SIG-M5 (cell line): Measurements from ENCODE around the gene FMO2.
A peak's percentile ranks its signal among the peaks of the same experiment; 100 is the strongest.
"Not testable (repeated sequence)": the region's sequence is repeated elsewhere in the genome, so short reads cannot be mapped to it uniquely, and the experiment has no call there.

Experiments
- DNase-seq: peaks from one replicate; lab custom pipeline; 2025; lab: John Stamatoyannopoulos, UW

FMO2 gene

DNA sequence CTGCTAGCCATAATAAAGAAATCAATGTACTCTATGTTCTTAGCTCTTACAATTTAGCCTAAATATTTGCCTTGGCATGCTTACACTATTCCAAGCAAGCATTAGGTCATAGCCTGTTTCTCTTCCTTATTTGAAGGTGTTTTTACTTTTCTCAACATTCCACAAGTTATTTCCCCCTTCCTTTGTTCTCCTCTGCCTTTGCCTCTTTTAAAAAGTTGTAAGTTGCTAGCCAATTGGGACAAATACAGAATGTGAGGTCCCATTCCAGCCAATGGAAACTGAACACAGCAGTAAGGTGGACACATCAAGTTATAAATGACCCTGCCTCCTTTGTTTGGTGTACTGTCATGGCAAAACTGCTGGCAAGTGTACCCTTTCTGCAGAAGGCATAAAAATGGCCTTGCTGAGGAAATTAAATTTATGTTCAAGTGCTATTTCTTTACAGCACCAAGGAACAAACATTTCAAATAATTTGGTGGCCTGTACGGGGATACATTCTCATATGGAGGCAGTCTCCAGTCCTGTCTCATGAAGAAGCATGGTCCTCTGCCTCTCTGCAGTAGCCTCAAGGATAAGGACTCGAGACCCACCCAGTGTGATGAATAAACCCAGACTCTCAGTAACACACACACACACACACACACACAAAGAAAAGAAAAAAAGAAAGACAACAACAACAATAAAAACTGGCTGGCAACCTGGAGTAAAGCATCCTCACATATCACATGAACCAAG lies 34.4 kb downstream of the FMO2 start:
- DNase-seq = no peak

- DNase-seq = no peak
Measured at GRCh38 chr1:171220081-171220420, 35.0 kb downstream of the FMO2 start.

- DNase-seq = no peak
Measured at GRCh38 chr1:171220581-171221054, 35.5 kb downstream of the FMO2 start.

DNA sequence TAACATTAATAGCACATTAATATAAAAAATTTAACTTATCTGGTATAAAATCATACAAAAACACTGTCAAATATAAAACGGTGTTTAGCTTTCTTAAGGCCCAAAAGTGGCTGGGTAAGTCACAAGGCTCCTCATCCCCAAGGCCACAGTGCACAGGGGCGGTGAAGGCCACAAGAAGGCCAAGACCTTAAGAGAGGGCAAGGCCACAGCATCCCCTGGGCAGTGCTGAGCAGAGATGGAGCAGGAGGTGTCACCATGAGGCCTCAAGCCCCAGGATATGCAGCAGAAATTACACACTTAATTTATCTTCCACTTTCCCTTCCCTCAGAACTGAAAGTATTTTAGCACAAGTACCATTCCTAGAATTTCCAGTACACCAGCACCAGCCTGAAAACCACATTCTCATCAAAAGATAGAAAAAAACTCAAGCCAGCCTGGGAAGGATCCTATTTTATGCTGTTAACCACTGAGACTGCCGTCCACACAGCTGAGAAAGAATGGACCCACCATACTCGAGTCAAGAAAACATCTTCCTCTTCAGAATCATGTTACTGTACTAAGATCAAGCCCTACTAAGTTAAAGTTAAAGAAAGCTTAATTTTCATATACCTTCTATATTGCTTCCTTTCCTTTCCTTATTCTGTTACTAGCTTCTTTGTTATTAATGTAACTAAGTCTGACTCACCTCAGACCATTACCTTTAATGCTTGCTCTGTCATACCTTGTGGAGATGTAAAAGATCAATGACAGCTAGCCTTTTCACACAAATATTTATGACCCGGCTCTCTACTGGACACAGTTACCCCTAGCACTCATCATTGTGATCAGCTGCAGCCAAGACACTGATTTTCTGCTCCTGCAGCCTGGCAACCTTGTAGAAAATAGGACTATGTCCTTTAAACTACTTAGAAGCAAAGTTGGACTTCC lies 36.8 kb downstream of the FMO2 start:
- no peak for DNase-seq

- no peak for DNase-seq
Measured at GRCh38 chr1:171222936-171223335, 37.8 kb downstream of the FMO2 start.

DNA sequence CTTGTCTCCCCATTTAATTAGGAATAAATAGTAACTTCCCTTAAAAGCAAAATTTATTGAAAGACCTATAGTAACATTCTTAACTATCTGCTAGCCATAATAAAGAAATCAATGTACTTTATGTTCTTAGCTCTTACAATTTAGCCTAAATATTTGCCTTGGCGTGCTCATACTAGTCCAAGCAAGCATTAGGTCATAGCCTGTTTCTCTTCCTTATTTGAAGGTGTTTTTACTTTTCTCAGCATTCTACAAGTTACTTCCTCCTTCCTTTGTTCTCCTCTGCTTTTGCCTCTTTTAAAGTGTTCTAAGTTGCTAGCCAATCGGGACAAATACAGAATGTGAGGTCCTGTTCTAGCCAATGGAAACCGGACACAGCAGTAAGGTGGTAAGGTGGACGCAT lies 39.2 kb downstream of the FMO2 start:
- peak; percentile 38 for DNase-seq

DNA sequence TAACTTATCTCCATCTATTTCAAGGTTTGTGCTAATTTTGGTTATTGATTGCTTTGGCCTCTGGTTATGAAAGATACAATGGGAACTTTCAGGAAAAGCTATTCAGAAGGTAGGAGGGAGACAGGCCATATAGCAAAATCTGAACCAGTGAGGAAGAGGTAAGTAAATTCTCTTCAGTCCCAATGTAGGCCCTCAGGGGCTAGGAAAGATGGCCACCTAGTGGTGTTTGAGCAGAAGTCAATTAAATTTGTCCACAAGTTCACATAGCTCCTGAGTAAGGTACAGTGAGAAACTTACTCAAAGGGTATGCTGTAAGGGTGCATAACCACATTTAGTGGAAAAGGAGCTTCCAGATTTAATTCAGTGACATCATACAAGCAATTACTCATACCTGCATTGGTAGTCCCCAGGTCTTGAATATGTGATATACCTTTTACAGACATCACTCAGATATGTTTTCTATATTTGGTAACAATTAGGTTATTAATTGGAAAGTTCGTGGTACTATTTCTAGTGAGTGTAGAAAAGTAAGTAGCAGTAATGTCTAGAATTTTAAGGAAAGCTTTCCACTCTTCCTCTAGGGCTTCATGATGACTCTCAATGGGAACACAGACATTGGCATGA lies 41.8 kb downstream of the FMO2 start:
- DNase-seq = peak; percentile 25

DNA sequence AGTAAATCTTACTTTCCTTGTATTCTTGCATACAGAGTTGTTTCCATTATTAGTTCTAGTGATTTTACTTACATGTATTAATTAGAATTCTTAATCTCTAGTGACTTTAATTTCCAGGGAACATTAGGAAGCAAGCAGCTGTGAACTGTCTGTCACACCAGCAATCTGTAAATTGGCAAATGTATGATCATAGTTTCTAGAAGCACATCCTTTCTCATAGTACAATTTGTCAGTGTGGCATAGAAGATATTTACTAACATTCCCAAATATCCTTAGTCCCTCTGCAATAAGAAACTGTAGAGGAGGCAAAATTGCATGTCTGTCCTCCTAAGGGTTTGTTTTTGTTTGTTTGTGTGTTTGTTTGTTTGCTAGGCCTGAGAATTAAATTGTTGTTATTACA lies 46.2 kb downstream of the FMO2 start:
- DNase-seq = no peak

DNA sequence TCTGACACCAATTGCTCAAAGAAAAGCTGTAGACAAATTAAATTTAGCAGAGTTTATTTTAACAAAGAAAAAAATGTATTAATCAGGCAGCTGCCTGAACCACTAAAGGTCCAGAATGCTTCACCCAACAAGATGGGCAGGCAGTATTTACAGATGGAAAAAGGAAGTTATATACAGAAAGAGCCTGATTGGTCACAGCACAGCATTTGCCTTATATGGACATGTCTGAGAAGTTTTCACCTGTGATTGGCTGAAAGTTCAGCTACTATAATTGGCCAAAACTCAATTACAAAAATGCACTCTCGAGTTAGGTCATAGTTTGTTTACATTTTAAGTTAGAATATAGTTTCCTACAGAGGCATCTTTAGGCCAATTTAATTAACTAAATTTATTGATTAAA lies 48.1 kb downstream of the FMO2 start:
- no peak for DNase-seq

DNA sequence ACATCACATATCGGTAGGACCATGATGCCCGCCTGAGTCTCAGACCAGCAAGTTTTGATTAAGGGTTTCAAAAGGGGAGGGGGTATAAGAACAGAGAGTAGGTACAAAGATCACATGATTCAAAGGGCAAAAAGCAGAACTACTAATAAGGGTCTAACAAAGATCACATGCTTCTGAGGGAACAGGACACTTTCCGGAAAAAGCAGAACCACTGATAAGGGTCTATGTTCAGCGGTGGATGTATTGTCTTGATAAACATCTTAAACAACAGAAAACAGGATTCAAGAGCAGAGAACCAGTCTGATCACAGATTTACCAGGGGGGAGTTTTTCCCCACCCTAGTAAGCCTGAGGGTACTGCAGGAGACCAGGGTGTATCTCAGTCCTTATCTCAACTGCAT lies 51.1 kb downstream of the FMO2 start:
- DNase-seq = not testable (repeated sequence)

- DNase-seq = no peak
Measured at GRCh38 chr1:171243878-171244277, 58.8 kb downstream of the FMO2 start.

GRCh38 chr1:171245458-171246064 lies 60.5 kb downstream of the FMO2 start:
- no peak for DNase-seq

GRCh38 chr1:171247501-171247900 lies 62.4 kb downstream of the FMO2 start:
- no peak for DNase-seq

DNA sequence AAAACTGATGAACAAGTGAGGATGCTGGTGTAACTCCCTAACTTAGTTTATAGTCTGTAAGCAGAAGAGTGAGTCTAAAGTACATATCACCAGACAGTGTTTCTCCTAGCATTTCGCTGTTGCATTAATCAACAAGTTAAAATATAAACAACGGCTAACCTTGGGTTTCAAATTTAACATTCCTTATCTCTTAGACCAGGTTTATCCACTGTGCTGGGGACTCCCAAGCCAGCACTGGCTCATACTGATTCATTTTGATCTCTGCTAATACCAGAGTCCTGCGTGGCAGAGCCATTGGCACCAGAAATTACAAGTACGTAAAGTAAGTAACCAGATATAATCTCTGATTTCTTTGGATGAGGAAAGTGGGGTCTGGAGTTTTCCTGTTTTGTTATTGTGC lies 63.2 kb downstream of the FMO2 start, which contains the start of gene FMO1:
Gene FMO1 (plus strand): TSS at position 193 of the 400 bp plus-strand sequence. CDS start 9,594 bp downstream, outside the sequence.
- no peak for DNase-seq

- no peak for DNase-seq
Measured at GRCh38 chr1:171248841-171249240, 63.7 kb downstream of the FMO2 start.

DNA sequence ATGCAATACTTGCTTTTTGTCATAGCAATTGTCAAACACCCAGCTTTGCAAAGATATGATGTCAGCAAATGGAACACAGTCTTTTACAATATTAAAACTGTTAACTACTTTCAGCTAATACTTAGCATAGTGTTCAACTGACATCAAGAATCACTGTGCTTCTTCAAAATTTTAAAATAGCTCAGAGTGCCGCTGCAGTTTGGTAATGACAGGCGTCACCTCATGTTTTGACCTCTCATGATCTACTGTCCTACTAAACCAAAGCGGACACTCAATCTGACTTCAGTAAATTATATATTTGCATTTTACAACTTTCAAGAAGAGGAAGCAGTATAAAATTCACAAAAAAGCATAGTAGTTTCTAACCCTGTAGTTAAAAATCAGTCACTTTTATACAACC lies 65.2 kb downstream of the FMO2 start:
- no peak for DNase-seq

DNA sequence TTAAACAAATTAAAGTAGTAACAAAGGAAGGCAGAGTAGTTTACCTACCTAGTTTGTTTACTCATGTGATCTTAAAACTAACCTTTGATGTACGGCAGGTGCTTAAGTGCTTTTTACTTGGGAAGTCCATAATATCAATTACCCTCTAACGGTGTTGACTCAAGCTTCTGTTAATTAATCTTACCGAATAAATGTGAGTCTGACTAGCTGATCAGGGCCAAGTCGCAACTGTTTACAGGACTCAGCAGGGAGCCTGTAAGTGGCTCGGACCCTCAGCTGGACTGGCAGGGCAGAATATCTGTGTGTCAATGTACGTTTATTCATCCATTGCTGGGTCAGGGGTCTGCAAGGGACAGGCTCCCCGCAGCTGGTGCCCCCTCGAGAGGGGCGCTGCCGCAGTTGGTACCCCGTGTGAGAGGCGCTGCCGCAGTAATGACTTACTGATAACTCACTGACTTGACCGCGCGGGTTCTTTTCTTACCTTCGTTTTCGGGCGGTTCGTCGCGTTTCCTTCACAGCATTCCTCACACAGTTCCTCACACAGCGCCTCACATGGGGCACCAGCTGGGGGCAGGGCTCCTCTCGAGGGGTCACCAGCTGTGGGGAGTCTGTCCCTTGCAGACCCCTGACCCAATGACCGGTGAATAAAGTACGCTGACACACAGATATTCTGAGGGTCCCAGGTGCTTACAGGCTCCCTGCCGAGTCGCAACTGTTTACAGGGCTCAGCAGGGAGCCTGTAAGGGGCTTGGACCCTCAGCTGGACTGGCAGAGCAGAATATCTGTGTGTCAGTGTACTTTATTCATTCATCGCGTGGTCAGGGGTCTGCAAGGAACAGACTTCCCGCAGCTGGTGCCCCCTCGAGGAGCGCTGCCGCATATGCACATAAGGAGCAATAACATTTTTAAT lies 66.2 kb downstream of the FMO2 start:
- no peak for DNase-seq

GRCh38 chr1:171251952-171252300 lies 66.8 kb downstream of the FMO2 start:
- DNase-seq = no peak

- DNase-seq = no peak
Measured at GRCh38 chr1:171252482-171252881, 67.4 kb downstream of the FMO2 start.

- no peak for DNase-seq
Measured at GRCh38 chr1:171254859-171255258, 69.8 kb downstream of the FMO2 start.

- DNase-seq = no peak
Measured at GRCh38 chr1:171256940-171257606, 72.0 kb downstream of the FMO2 start.
